ENCODE data around the gene TRABD2A. TPM values are rescaled to one million over a fixed set of nuclear protein-coding genes. Genes with fewer than 3 reads are reported as not detected.

Gene TRABD2A
- total and polyA plus RNA-seq, 2 experiments from 2014 or later, result 3.4 to 5.0 TPM

- Histone ChIP-seq H3K4me2 (ENCODE audit: unreplicated experiment) (peak overlapping the region; percentile 94), H3K9me2 (ENCODE audit: insufficient read depth) (no peaks in the 10 kb centered on the region), H3K36me3 (ENCODE audit: low read depth) (no peaks in the 10 kb centered on the region), H4K20me1 (ENCODE audit: insufficient read depth) (no peaks in the 10 kb centered on the region), H3K27me3 (replicated peaks; ENCODE audit: insufficient read depth) (no peaks in the 10 kb centered on the region), H2AFZ (peak overlapping the region; percentile 90), H3K79me2 (ENCODE audit: insufficient read depth) (no peaks in the 10 kb centered on the region), H3K4me3 (peak overlapping the region; percentile 79), H3K9ac (peak overlapping the region; percentile 64), H3K4me1 (ENCODE audit: insufficient read depth) (0 out of 2 replicates have a peak, but pooled peaks cover 4% of the 10 kb centered on the region), H3K9me3 (ENCODE audit: low read depth) (no peaks in the 10 kb centered on the region), H3K27ac (peak overlapping the region; percentile 1; the same call in 1 of the 2 replicates), H3F3A (ENCODE audit: insufficient read depth) (peaks cover 15% of the 10 kb centered on the region; the same call in 1 of the 2 replicates)
- no peak for TF ChIP-seq EZH2 (IDR thresholded peaks at IDR 0.05; ENCODE audit: insufficient read depth, poor library complexity, severe bottlenecking)
- no peak for TF ChIP-seq EZH2phosphoT487 (IDR thresholded peaks at IDR 0.05; ENCODE audit: insufficient read depth, low read depth)
- in situ Hi-C loops (cut with MboI), result no loop called here
- DNase-seq, result peak; percentile 92
- 1 to 2% methylated on average over 29 of the region's 29 CpGs for WGBS, 2 experiments (ENCODE audit: low coverage in 1 of 2, low lambda C conversion rate in 2 of 2, missing lambda C conversion rate in 2 of 2)
These were observed 913 bp upstream of the TRABD2A start for GRCh38 chr2:84881581-84882413.

DNA sequence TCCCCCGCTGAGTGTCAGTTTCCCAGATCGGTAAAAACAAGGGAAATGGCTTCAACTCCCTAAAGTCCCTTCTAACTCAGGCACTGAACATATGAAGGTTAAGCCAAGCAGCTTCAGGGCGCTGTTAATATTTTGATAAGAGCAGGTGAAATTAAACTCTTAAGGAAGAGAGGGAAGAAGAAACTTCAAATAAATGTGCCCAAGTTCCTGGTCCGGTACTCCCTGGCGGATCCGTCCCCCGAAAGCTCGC is 564 bp downstream of the TRABD2A start:
- 0 out of 2 replicates have a peak, but pooled peaks cover 4% of the 10 kb centered on the region for H3K4me1 ChIP-seq (ENCODE audit: insufficient read depth)
- no peak overlapping the region for H3K27ac ChIP-seq
- TF ChIP-seq EZH2 (IDR thresholded peaks at IDR 0.05; ENCODE audit: insufficient read depth, poor library complexity, severe bottlenecking) (no peak), EZH2phosphoT487 (IDR thresholded peaks at IDR 0.05; ENCODE audit: insufficient read depth, low read depth) (no peak)
- no peaks in the 10 kb centered on the region for H3K9me2 ChIP-seq (ENCODE audit: insufficient read depth)
- H3K27me3 ChIP-seq (replicated peaks; ENCODE audit: insufficient read depth), result no peaks in the 10 kb centered on the region
- no peak for DNase-seq
- peak overlapping the region; percentile 94 for H3K4me2 ChIP-seq (ENCODE audit: unreplicated experiment)
- no peaks in the 10 kb centered on the region for H4K20me1 ChIP-seq (ENCODE audit: insufficient read depth)
- no peaks in the 10 kb centered on the region for H3K9me3 ChIP-seq (ENCODE audit: low read depth)
- H3F3A ChIP-seq (ENCODE audit: insufficient read depth), result peaks cover 15% of the 10 kb centered on the region; the same call in 1 of the 2 replicates
- H3K9ac ChIP-seq, result peak overlapping the region; percentile 64
- H2AFZ ChIP-seq, result peak overlapping the region; percentile 90
- in situ Hi-C loops (cut with MboI), result no loop called here
- H3K4me3 ChIP-seq, result peak overlapping the region; percentile 79
- no peaks in the 10 kb centered on the region for H3K79me2 ChIP-seq (ENCODE audit: insufficient read depth)
- 2% methylated on average over 8 of the region's 8 CpGs for WGBS, 2 experiments (ENCODE audit: low coverage in 1 of 2, low lambda C conversion rate in 2 of 2, missing lambda C conversion rate in 2 of 2)
- no peaks in the 10 kb centered on the region for H3K36me3 ChIP-seq (ENCODE audit: low read depth)

GRCh38 chr2:84879584-84880394 is 1.1 kb downstream of the TRABD2A start:
- in situ Hi-C loops (cut with MboI), result loop anchor here (10.0 kb wide), 1 partner anchor 385 kb away; no protein-coding TSS in a partner anchor
- no peaks in the 10 kb centered on the region for H3K9me2 ChIP-seq (ENCODE audit: insufficient read depth)
- no peaks in the 10 kb centered on the region for H3K9me3 ChIP-seq (ENCODE audit: low read depth)
- H3K9ac ChIP-seq, result peak overlapping the region; percentile 64; the same call in 1 of the 2 replicates
- peak; percentile 27 for DNase-seq
- H3K27ac ChIP-seq, result no peak overlapping the region
- TF ChIP-seq EZH2phosphoT487 (IDR thresholded peaks at IDR 0.05; ENCODE audit: insufficient read depth, low read depth) (no peak), EZH2 (IDR thresholded peaks at IDR 0.05; ENCODE audit: insufficient read depth, poor library complexity, severe bottlenecking) (no peak)
- H2AFZ ChIP-seq, result peak overlapping the region; percentile 90
- 0 out of 2 replicates have a peak, but pooled peaks cover 4% of the 10 kb centered on the region for H3K4me1 ChIP-seq (ENCODE audit: insufficient read depth)
- no peaks in the 10 kb centered on the region for H3K79me2 ChIP-seq (ENCODE audit: insufficient read depth)
- peaks cover 15% of the 10 kb centered on the region; the same call in 1 of the 2 replicates for H3F3A ChIP-seq (ENCODE audit: insufficient read depth)
- WGBS, 2 experiments (ENCODE audit: low coverage in 1 of 2, low lambda C conversion rate in 2 of 2, missing lambda C conversion rate in 2 of 2), result 23 to 29% methylated on average over 43 to 45 of the region's 45 CpGs
- H3K4me3 ChIP-seq, result peak overlapping the region; percentile 79
- no peaks in the 10 kb centered on the region for H3K36me3 ChIP-seq (ENCODE audit: low read depth)
- H3K27me3 ChIP-seq (replicated peaks; ENCODE audit: insufficient read depth), result no peaks in the 10 kb centered on the region
- H3K4me2 ChIP-seq (ENCODE audit: unreplicated experiment), result peak overlapping the region; percentile 94
- no peaks in the 10 kb centered on the region for H4K20me1 ChIP-seq (ENCODE audit: insufficient read depth)

- H3K9ac ChIP-seq, result no peak overlapping the region
- no peak overlapping the region for H3K4me2 ChIP-seq (ENCODE audit: unreplicated experiment)
- peak; percentile 33 for DNase-seq
- TF ChIP-seq EZH2 (IDR thresholded peaks at IDR 0.05; ENCODE audit: insufficient read depth, poor library complexity, severe bottlenecking) (no peak), EZH2phosphoT487 (IDR thresholded peaks at IDR 0.05; ENCODE audit: insufficient read depth, low read depth) (no peak)
- peaks cover 15% of the 10 kb centered on the region; the same call in 1 of the 2 replicates for H3F3A ChIP-seq (ENCODE audit: insufficient read depth)
- in situ Hi-C loops (cut with MboI), result loop anchor here (10.0 kb wide), 1 partner anchor 384 kb away; no protein-coding TSS in a partner anchor
- 0 out of 2 replicates have a peak, but pooled peaks cover 4% of the 10 kb centered on the region for H3K4me1 ChIP-seq (ENCODE audit: insufficient read depth)
- H3K27ac ChIP-seq, result no peak overlapping the region
- no peaks in the 10 kb centered on the region for H3K36me3 ChIP-seq (ENCODE audit: low read depth)
- H4K20me1 ChIP-seq (ENCODE audit: insufficient read depth), result no peaks in the 10 kb centered on the region
- H3K79me2 ChIP-seq (ENCODE audit: insufficient read depth), result no peaks in the 10 kb centered on the region
- no peaks in the 10 kb centered on the region for H3K9me2 ChIP-seq (ENCODE audit: insufficient read depth)
- H3K4me3 ChIP-seq, result no peak overlapping the region
- no peaks in the 10 kb centered on the region for H3K27me3 ChIP-seq (replicated peaks; ENCODE audit: insufficient read depth)
- H3K9me3 ChIP-seq (ENCODE audit: low read depth), result no peaks in the 10 kb centered on the region
- H2AFZ ChIP-seq, result no peak overlapping the region
- 68 to 69% methylated on average over 6 to 7 of the region's 7 CpGs for WGBS, 2 experiments (ENCODE audit: low coverage in 1 of 2, low lambda C conversion rate in 2 of 2, missing lambda C conversion rate in 2 of 2)
These were observed 1.8 kb downstream of the TRABD2A start for GRCh38 chr2:84878896-84879583.

Data from GM23248 (cell line).